Activated T-helper 1 cell treated with Interleukin-2 at 50 U/mL for 16 hours (primary cell): ENCODE data around the gene ATXN3.
A peak's percentile ranks its signal among the peaks of the same experiment; 100 is the strongest.

Experiments used
- DNase-seq: peaks from one replicate; pipeline ENCODE4 v3.0.0-alpha.2; 2020; ENCODE audit warnings: low read depth

The ATXN3 gene

DNA sequence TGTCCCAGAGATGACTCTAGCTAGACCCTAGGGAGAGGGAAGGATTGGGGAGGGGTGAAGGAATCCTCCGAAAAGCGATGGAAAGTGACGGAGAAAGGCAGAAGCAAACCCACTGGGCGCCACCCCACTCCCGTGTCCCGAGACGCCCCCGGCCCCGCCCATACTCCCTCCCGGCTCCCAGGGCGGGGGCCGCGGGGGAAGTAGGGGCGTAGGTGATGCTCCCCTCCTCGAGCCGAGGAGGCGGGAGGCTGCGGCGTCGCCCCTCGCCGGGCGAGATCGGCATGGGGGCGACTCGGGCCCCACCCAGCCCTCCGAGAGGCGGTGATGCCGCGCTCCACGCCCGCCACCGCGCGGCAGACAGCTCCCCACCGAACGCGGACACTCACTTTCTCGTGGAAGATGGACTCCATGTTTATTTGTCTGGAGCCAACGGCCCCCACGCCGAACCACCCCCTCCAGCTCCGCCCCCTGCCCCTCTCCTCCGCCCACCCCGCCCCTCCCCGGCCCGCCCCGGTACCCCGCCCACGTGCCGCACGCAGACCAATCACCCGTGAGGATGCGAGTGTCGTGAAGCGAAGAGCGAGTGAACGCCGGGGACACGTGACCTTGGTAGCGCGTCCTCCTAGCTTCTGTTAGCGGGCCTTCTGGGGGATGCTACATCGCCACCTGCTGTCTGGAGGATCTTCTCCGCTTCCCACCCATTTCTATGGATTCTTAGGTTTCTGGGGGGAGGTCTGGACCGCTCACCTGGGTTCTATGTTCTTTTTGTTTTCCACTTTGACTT, at the start of gene ATXN3:
ATXN3 (minus strand) TSS at position 440 of the 784 bp plus-strand sequence; CDS start at position 410, 30 bp downstream.
- DNase-seq, result peak; percentile 91

DNA sequence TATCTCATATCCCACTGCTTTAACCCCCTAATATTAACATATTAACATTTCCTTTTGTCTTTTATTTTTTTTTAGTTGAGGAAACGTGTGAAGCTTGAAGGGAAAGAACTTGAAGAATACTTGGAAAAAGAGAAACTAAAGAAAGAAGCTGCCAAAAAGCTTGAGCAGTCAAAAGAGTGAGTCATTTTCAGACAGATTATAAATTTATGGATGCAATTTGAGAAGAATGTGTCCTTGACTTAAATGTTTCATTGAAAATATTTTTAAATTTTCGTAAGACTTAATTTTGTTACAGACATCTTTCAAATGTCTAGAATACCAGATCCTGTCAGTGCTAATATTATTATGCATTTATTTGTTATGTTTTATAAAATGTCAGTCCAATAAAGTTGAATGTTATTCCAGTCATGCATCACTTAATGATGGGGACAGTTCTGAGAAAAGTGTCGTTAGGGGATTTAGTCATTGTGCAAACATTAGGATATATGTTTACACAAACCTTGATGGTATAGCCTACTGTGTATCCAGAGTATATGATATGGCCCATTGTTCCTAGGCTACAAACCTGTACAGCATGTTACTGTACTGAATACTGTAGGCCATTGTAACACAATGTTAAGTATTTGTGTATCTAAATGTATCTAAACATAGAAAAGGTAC, 48.0 kb upstream of the ATXN3 start:
- no peak for DNase-seq

DNA sequence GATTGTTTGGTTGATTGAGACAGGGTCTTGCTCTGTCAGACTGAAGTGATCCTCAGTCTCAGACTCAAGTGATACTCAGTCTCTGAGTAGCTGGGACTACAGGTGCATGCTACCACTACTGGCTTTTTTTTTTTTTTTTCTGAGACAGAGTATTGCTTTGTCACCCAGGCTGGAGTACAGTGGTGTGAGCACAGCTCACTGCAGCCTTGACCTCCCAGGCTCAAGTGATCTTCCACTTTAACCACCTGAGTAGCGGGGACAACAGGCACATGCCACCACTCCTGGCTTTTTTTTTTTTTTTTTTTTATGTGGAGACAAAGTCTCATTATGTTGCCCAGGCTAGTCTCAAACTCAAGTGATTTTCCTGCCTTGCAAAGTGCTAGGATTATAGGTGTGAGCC, 47.2 kb upstream of the ATXN3 start:
- DNase-seq, result no peak

DNA sequence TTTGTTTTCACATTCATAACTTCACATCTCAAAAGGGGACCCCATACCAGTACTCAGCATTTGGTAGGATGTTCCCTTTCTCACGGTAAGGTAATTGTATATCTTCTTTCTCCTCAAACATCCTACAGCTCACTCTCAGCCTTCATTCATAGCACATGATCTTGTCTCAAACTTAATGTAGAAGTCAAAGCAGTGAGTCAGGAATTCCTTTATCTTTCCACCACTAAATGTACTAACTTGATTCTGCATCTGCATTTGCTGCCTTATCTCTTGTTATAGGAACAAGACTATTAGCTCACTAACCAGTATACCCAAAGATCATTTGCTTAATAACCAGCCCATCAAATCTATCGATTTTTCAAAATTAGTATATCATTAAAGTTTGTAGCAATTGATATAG, 38.3 kb upstream of the ATXN3 start:
- DNase-seq, result no peak

DNA sequence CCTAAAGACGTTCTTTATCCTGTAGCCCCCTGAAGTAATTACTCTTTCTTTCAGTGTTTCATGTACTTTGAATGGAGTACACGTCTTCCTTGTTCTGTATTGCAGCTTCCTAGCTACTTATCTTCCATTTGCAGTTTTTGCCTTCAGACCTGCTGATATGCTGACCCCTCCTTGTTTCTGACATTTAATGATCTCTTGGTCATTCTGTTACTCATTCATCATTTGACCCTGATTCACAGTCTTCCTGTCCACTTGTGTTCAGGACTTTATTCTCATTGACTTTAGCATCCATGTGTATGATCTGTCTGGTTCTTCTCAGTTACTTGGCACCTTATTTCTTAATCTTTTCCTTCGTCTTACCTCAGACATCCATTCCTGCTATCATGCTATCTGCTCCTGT, 37.6 kb upstream of the ATXN3 start:
- no peak for DNase-seq

DNA sequence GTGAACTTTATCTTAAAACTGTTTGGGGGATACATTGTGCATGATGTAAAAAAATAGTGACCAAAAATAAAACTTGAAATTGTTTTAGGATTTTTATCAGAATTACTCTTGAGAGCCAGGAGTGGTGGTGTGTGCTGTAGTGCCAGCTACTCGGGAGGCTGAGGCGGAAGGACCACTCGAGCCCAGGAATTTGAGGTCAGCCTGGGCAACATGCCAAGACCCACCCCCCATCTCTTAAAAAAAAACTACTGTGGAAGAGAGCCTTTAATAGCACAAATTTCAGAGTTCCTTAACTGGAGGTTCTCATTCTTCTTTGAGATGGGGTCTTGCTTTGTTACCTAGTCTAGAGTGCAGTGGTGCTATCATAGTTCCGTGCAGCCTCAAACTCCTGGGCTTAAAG, 36.9 kb upstream of the ATXN3 start:
- no peak for DNase-seq

DNA sequence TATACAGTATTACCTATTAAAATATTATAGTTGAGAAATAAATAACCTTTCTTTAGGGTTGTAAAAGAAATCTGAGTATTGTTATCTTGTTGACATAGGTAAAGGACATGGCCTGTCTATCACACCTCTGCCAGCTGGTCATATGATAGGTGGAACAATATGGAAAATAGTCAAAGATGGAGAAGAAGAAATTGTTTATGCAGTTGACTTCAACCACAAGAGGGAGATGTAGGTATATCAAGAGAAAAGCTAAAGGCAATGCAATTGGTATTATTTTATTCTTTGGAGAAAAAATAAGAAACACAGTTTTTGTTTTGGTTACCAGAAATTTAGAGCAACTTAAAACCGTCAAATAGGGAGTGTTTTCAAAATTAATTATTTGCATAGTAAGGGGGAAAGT, 28.9 kb upstream of the ATXN3 start:
- DNase-seq, result no peak

DNA sequence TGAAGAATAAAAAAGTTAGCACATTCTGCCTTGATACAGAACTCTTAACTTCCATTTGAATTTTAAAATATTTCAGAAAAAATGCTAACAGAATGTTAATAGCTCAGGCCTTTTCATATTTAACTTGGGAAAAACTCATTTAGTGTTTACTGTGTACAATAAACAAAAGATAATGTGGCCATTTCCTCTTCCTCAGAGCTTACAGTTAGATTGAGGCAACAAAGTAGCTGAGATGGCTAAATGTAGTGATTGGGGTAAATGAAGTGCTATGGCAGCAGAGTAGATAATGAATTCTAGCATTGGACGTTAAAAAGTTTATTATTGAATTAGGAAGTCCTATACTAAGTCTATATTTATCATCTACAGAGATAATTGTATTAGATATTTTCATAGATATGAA, 28.1 kb upstream of the ATXN3 start:
- DNase-seq, result no peak

DNA sequence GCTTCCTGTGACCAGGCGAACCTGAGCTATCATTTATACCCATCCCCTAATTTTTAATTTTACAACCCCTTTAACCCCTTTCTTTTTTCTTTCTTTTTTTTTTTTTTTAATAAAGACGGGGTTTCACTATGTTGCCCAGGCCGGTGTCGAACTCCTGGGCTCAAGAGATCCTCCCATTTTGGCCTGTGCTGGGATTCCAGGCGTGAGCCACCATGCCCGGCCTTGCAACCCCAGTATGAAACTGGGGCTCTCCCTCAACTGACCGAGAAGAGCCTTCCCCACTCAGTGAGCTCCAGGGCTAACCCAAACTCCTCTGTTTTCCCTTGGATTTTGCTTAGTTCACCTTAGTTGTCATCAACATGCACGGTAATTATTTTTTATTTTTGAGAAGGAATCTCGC, 16.4 kb upstream of the ATXN3 start:
- no peak for DNase-seq

DNA sequence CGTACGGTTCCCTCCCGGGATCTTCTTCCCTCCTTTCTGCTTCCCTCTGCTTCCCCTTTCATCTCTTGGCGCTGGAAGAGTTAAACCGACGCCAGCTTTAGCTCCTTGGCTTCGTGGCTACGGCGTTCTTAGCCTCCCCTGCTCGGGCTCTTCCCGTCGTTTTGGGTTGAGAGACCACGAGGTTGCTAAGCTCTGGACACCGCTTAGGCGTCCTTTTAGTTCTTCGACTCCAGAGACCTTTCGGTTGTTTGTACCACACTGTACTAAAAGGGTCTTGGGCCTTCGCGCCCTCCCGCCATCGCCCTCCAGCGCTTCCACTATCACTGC, 15.9 kb upstream of the ATXN3 start:
- DNase-seq, result no peak

DNA sequence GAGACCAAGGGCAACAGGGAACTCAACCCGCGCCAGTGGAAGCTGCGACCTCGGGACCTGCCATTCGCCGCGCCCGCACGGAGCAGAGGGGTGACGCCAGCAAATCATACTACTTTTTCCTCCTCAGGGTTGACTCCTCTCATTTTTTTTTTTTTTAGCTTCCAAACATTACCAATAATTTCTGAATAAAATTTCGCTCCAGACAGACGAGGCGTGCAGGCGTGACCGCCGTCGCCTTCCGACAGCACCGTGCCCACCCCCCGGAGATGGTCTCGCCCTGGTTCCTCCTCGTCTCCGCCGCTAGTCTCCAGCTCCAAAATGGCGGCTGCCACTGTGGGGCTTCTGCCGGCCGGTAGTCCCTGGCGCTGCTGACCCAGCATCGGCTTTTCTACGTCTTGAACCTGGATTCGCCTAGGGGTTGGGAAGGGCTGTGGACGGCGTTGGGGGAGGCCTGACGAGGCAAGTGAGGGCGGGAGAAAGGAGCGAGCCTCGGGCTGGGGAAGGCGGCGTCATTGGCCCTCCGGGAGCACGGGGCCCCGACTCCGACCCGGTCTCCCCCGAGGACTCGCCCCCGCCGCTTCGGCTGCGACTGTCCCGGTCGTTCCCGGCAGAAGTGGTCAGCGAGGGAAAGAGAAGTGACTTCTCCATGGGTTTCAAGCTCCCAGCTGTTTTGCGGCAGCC, 15.4 kb upstream of the ATXN3 start, which contains the start of the genes CPSF2 and NDUFB1:
CPSF2 (plus strand) TSS at position 300 of the 681 bp plus-strand sequence. CDS start 9,016 bp downstream, outside the sequence.
NDUFB1 (minus strand) TSS at position 37 of the 681 bp plus-strand sequence. CDS start 4,069 bp downstream, outside the sequence.
- DNase-seq, result peak; percentile 71

DNA sequence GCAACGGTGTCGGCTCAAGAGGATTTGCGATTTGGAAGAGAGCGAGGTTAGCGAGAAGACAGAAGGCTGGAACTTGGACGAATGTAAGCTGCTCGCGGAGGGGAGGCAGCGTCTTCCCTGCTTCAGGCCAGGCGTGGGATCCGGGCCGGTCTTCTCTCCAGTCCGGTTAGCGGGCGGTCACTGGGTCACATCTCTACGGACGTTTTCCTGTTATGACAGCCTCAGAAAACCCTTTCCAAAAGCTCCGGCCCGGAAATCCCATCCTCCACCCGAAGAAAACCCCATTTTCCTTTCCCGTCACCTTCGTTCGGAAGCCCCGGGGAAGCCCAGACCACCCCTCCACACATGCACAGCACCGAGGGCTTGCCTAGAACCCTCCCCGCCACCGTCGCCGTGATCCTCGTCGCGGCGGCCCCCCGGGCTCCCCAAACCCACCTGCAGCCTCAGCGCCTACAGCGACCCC, 14.9 kb upstream of the ATXN3 start:
- no peak for DNase-seq

DNA sequence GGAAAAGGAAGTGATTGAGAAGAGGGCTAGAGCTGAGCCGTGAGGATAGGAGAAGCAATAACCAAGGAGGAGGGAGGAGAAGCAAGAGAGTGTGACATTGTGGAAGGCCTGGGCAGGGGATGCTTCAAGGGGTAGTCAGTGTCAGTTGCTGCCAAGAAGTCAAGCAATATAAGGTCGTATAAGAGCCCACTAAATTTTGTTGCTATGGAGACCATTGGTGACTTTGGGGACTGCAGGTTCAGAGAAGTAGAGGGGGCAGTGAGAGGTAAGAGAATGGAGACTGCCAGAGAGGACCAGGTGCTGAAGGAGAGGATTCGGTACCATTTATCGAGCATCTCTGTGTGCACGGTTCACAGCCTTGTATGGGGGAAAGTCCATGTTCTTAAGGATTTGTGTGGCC, 3.1 kb upstream of the ATXN3 start:
- no peak for DNase-seq

DNA sequence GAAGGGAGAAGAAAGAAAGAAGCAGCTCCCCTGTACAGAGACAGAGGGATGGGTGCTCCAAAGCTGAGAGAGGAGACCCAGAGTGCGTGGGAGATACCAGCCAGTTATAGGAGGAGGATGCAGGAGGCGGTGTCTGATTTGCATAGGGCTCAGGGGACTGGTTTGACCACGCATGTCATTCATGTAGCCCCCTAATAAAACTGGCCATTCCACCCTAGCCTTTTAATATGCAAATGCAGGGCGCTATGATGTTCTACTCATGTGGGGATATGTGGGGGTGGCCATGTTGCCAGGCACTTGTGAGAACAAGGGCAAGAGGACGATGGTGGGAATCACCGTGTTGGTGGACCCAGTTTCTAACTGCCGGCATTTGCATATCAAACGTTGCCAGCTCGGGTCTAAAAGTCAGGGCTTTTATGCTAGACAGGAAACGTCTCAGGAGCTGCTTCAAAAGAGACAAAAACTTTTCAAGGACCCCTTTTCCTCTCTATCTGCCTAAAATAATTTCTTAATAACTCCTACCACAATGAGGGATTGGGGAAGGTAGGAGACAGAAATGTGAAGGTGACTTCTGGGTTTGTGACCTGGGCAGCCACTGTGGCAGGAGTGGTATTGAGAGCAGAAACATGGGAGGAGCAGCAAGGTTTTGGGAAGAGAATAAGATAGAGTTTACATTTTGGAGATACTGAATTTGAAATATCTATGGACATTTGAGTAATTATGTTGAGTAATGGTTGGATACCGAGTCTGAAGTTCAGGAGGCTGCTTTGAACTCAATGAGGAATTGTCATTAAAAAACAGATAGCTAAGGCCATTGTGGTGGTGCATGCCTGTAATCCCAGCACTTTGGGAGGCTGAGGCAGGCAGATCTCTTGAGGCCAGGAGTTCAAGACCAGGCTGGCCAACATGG, 2.2 kb upstream of the ATXN3 start:
- no peak for DNase-seq

DNA sequence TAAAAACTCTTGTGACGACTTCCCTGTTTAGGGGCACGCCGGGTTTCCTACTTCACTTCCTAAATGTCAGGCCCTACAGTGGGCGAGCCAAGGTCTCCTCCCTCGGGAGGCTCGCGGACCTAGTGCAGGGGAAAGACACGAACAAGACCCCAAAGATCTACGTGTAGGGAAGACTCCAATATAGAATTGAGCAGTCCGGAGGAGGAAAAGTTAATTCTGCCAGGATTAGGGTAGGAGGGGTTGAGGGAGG, 564 bp downstream of the ATXN3 start:
- no peak for DNase-seq

DNA sequence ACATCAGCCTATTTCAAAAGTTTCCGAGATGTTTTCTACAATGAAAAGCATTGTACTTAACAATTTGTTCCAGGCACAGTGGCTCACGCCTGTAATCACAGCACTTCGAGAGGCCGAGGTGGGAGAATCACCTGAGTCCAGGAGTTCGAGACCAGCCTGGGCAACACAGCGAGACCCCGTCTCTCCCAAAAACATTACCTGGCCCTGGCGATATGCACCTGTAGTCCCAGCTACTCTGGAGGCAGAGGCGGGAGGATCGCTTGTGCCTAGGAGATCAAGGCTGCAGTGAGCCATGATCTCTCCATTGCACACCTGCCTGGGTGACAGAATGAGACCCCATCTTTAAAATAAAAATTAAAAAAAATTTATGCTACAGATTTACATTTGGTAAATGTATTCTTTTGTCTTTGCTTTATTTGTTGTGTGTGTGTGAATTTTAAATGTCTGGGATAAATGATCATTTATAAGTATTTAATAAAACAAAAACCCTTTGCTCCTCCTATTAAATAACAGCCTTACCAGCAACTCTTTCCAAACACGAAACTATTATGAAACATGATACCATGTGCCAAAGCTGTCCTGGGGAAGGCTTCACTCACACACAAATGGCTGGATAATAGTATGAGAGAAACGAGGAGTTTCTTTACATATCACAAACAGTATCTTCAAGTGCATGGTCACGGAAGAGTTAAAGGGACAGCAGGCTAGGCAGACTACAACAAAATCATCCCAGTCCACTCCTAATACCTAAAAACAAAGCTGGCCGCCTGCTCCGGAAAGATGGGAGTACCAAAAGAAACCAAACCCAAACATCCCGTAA, 1.1 kb downstream of the ATXN3 start:
- DNase-seq, result no peak

DNA sequence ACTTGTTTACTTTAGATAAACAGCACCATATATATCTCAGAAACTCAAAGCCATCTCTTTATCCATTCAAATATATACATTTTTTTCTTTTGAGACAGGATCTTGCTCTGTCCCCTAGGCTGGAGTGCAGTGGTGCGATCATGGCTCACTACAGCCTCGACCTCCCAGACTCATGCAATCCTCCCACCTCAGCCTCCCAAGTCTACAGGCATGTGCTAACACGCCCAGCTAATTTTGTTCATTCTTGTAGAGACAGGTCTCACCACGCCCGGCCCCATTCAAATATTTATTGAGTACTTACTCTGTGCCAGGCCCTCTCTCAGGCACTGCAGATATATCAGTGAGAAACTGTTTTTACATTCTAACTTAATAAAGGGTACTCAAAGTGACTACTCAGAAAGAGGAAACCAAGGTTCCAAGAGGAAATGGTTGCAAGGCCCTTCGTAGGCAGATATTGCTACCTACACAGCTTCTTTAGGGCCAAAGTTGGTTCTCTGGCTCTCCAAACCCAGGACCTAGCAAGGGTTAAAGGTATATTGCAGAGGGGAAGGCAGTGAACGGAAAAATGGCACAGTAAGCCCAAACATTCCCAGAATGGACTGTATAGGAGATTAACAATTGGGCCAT, 2.9 kb downstream of the ATXN3 start:
- DNase-seq, result no peak

DNA sequence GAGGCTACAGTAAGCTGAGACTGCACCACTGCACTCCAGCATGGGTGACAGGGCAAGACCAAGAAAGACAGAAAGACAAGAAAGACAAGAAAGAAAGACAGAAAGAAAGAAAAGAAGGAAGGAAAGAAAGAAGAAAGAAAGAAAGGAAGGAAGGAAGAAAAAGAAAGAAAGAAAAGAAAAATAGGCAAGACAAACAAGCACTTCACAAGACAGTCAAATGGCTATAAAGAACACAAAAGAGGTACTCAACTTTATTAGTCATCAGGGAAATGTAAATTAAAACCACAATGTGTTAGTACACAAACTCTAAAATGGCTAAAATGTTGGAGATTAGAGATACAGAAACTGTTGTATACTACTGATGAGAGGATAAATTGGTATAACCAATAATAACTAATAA, 6.6 kb downstream of the ATXN3 start:
- no peak for DNase-seq

DNA sequence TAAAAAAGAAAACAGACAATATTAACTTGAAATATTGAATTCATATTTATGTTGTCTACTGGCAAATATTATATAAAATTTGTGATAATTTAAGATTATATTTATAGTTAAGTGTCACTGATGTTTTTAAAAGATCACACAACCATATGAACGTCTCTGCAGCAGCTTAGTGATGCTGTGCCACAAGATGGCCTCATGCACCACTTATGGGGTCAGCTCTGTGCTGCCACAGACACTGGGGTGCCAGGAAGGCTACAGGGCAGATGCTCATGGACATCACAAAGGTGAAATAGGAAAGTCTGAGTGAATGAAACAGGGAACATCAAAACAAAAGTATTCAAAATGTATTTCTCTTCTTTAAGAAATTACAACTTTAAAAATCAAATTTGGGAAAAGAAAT, 13.1 kb downstream of the ATXN3 start:
- no peak for DNase-seq

DNA sequence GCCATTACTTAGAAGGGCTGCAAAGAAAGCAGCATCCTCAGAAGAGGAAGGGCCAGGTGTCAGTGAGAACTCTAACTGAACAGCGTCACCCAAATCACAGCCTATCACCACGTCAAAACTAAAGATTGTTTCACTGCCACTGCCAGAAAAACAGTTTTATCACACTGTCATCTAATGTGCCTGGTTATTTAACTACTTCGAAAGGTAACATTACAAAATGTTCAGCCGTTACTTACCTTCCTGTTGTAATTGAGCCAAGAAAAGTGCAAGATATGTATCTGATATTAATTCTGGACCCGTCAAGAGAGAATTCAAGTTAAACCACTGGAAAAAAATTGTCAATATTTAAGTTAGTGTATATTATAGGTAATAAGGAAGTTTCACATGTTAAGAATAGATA, 17.9 kb downstream of the ATXN3 start:
- DNase-seq, result no peak

DNA sequence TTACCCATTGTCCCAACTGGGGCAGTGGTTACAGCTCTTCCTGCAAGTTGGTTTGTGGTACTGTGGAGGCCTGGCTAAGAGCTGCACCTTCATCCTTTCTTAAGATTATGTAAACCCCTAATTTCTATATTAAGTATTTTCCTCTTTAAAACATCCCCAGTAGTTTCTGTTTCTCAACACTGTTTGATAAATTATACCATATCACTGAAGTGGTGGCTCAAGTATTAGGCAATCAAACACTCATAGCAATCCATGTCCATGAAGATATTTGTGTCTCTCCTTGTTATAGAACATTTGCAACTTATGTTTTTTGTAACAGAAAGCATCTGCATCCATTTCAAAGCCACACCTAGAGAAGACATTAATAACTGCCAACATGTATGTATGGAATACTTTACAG, 31.8 kb downstream of the ATXN3 start:
- DNase-seq, result no peak
